ENCODE results near the gene KIF6. TPM values are rescaled to one million over a fixed set of nuclear protein-coding genes. Genes with fewer than 3 reads are reported as not detected.

KIF6 gene
- total RNA-seq, 1 donor from 2014 or later, result not detected

GRCh38 chr6:39670519-39670918, 54.7 kb downstream of the KIF6 start:
- no peaks in the 10 kb centered on the region for H3K36me3 ChIP-seq
- no peak overlapping the region for H3K27ac ChIP-seq
- TF ChIP-seq POLR2A (IDR thresholded peaks at IDR 0.05) (no peak), POLR2AphosphoS5 (IDR thresholded peaks at IDR 0.05; ENCODE audit: insufficient read depth in 1 of 2, low read depth in 1 of 2) (no peak), CTCF (IDR thresholded peaks at IDR 0.05) (no peak)
- H3K27me3 ChIP-seq, result no peaks in the 10 kb centered on the region
- no peak overlapping the region for H3K4me3 ChIP-seq
- H3K9me3 ChIP-seq, result no peaks in the 10 kb centered on the region
- intact Hi-C loops (cut with DNase I), result no loop called here
- H3K4me1 ChIP-seq, result no peaks in the 10 kb centered on the region
- no peak for DNase-seq (ENCODE audit: extremely low spot score in 2 of 2)

GRCh38 chr6:39669973-39670342, 55.2 kb downstream of the KIF6 start:
- TF ChIP-seq CTCF (IDR thresholded peaks at IDR 0.05) (no peak), POLR2A (IDR thresholded peaks at IDR 0.05) (no peak), POLR2AphosphoS5 (IDR thresholded peaks at IDR 0.05; ENCODE audit: insufficient read depth in 1 of 2, low read depth in 1 of 2) (no peak)
- Histone ChIP-seq H3K27ac (no peak overlapping the region), H3K4me3 (no peak overlapping the region), H3K4me1 (no peaks in the 10 kb centered on the region), H3K9me3 (no peaks in the 10 kb centered on the region), H3K27me3 (no peaks in the 10 kb centered on the region), H3K36me3 (no peaks in the 10 kb centered on the region)
- DNase-seq (ENCODE audit: extremely low spot score in 2 of 2), result no peak
- intact Hi-C loops (cut with DNase I), result no loop called here

GRCh38 chr6:39669207-39669972, 55.8 kb downstream of the KIF6 start:
- H3K36me3 ChIP-seq, result no peaks in the 10 kb centered on the region
- TF ChIP-seq POLR2AphosphoS5 (IDR thresholded peaks at IDR 0.05; ENCODE audit: insufficient read depth in 1 of 2, low read depth in 1 of 2) (no peak), CTCF (IDR thresholded peaks at IDR 0.05) (no peak)
- no peaks in the 10 kb centered on the region for H3K9me3 ChIP-seq
- no peak overlapping the region for H3K4me3 ChIP-seq
- H3K4me1 ChIP-seq, result no peaks in the 10 kb centered on the region
- no peak overlapping the region for H3K27ac ChIP-seq
- DNase-seq (ENCODE audit: extremely low spot score in 2 of 2), result no peak
- H3K27me3 ChIP-seq, result no peaks in the 10 kb centered on the region
- intact Hi-C loops (cut with DNase I), result no loop called here

- DNase-seq (ENCODE audit: extremely low spot score in 2 of 2), result no peak
- intact Hi-C loops (cut with DNase I), result no loop called here
- Histone ChIP-seq H3K4me1 (no peaks in the 10 kb centered on the region), H3K36me3 (no peaks in the 10 kb centered on the region), H3K27ac (no peak overlapping the region), H3K27me3 (no peaks in the 10 kb centered on the region), H3K9me3 (no peaks in the 10 kb centered on the region), H3K4me3 (no peak overlapping the region)
- TF ChIP-seq POLR2AphosphoS5 (IDR thresholded peaks at IDR 0.05; ENCODE audit: insufficient read depth in 1 of 2, low read depth in 1 of 2) (no peak), CTCF (IDR thresholded peaks at IDR 0.05) (no peak), POLR2A (IDR thresholded peaks at IDR 0.05) (no peak)
Observed at GRCh38 chr6:39666706-39667489, 58.3 kb downstream of the KIF6 start.

- Histone ChIP-seq H3K36me3 (no peaks in the 10 kb centered on the region), H3K9me3 (no peaks in the 10 kb centered on the region), H3K4me1 (no peaks in the 10 kb centered on the region), H3K27me3 (no peaks in the 10 kb centered on the region), H3K4me3 (no peak overlapping the region), H3K27ac (no peak overlapping the region)
- no peak for TF ChIP-seq CTCF (IDR thresholded peaks at IDR 0.05)
- intact Hi-C loops (cut with DNase I), result no loop called here
- no peak for DNase-seq (ENCODE audit: extremely low spot score in 2 of 2)
Observed at GRCh38 chr6:39665861-39666260, 59.3 kb downstream of the KIF6 start.
